NB4 (cell line): ENCODE results near the gene ST3GAL5.

Experiments
- CTCF ChIP-seq: IDR thresholded peaks from one replicate; pipeline ENCODE4 v1.5.1; 2012; ENCODE audit warnings: low read depth, low read length
- POLR2A ChIP-seq: IDR thresholded peaks from 2 replicates; pipeline ENCODE4 v1.6.1; 2011; ENCODE audit warnings: mild to moderate bottlenecking; ENCODE audit not compliant: insufficient read length; ENCODE audit errors: extremely low read depth
- TF ChIP-seq, protein P1 (sequence below): IDR thresholded peaks from 2 replicates; pipeline ENCODE4 v1.6.1; 2011; ENCODE audit warnings: low read depth, low read length

DNA sequence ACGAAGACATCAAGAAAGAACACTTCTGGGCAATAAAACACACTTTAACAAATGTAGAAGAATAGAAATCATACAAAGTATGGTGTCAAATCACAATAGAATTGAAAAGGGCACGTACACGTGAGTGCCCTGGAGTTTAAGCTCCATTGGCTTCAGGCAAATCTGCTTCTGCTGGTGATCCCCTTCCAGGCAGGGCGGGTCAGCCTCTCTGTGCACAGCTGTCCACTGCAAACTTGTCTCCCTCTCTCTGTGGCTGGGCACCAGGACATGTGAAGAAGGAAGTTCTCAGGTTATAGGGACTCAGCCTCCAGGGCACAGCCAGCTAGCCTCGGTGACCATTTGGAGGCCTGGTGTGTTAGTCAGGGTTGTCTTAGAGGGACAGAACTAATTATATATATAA is 66.0 kb downstream of the ST3GAL5 start:
- TF ChIP-seq CTCF: no peak
- TF ChIP-seq POLR2A: no peak
- TF ChIP-seq, protein P1, sequence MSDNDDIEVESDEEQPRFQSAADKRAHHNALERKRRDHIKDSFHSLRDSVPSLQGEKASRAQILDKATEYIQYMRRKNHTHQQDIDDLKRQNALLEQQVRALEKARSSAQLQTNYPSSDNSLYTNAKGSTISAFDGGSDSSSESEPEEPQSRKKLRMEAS: no peak
